ENCODE data around the gene DROSHA.

DNA sequence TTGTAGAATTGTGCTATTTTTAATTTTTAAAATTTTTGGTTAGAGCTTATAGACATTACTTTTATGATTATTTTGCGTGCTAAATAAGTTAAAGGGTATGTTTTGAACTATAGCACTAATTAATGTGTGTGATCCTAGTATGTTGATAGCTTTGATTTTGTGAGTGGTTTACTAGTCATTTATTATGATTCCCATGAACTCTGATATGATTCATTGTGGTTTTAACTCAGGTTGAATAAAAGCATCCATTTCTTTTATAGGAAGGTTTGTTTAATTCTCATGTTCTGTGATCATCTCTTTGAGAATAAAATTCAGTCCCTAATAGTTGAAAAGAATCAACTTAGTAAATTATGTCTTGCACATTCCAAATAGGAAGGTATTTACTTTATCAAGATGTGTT lies 22.7 kb upstream of the DROSHA start:
- TF ChIP-seq, protein P1, sequence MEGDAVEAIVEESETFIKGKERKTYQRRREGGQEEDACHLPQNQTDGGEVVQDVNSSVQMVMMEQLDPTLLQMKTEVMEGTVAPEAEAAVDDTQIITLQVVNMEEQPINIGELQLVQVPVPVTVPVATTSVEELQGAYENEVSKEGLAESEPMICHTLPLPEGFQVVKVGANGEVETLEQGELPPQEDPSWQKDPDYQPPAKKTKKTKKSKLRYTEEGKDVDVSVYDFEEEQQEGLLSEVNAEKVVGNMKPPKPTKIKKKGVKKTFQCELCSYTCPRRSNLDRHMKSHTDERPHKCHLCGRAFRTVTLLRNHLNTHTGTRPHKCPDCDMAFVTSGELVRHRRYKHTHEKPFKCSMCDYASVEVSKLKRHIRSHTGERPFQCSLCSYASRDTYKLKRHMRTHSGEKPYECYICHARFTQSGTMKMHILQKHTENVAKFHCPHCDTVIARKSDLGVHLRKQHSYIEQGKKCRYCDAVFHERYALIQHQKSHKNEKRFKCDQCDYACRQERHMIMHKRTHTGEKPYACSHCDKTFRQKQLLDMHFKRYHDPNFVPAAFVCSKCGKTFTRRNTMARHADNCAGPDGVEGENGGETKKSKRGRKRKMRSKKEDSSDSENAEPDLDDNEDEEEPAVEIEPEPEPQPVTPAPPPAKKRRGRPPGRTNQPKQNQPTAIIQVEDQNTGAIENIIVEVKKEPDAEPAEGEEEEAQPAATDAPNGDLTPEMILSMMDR (conservative IDR thresholded peaks at IDR 0.05 in 1 of 2, IDR thresholded peaks at IDR 0.05 in 1 of 2; ENCODE audit: low read depth in 1 of 2, low read length in 2 of 2), result no peak
- TF ChIP-seq EZH2 (IDR thresholded peaks at IDR 0.05; ENCODE audit: low read length, missing control alignments), result no peak

All from fibroblast of lung (primary cell).